ENCODE data around the gene TTC22. TPM values are rescaled to one million over a fixed set of nuclear protein-coding genes. Genes with fewer than 3 reads are reported as not detected.

The TTC22 gene
- total RNA-seq, 4 donors from 2014 or later, result 0.93 to 7.3 (median 1.0) TPM; not detected in 1

DNA sequence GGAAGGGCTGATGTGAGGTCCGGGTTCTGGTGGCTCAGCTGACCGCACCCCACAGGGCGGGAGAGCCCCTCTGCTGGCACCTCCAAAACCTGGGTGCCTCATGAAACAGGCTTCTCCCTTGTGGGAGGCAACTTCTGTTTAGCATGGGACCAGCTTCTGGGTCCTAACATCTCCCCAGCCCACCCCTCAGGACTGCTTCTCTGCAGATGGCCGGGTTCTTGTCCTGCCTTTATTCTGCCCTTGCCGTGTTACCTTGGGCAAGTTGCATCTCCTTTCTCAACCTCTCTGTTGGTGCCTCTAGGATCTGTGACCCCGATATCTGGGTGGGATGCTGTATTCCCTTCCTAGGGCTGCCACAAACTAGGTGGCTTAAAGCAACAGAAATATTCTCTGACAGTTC lies 15.0 kb upstream of the TTC22 start:
- Histone ChIP-seq H3K4me1 (no peaks in the 10 kb centered on the region), H3K27ac (no peak overlapping the region), H3K4me3 (no peak overlapping the region), H3K27me3 (no peaks in the 10 kb centered on the region), H3K9me3 (no peaks in the 10 kb centered on the region), H3K36me3 (no peaks in the 10 kb centered on the region)
- TF ChIP-seq POLR2AphosphoS5 (IDR thresholded peaks at IDR 0.05) (no peak), EP300 (IDR thresholded peaks at IDR 0.05) (no peak), POLR2A (IDR thresholded peaks at IDR 0.05) (no peak)
- TF ChIP-seq, protein P1, sequence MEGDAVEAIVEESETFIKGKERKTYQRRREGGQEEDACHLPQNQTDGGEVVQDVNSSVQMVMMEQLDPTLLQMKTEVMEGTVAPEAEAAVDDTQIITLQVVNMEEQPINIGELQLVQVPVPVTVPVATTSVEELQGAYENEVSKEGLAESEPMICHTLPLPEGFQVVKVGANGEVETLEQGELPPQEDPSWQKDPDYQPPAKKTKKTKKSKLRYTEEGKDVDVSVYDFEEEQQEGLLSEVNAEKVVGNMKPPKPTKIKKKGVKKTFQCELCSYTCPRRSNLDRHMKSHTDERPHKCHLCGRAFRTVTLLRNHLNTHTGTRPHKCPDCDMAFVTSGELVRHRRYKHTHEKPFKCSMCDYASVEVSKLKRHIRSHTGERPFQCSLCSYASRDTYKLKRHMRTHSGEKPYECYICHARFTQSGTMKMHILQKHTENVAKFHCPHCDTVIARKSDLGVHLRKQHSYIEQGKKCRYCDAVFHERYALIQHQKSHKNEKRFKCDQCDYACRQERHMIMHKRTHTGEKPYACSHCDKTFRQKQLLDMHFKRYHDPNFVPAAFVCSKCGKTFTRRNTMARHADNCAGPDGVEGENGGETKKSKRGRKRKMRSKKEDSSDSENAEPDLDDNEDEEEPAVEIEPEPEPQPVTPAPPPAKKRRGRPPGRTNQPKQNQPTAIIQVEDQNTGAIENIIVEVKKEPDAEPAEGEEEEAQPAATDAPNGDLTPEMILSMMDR (IDR thresholded peaks at IDR 0.05), result no peak
- 62 to 85% methylated on average over 2 to 3 of the region's 6 CpGs for WGBS, 2 donors (ENCODE audit: low coverage in 1 of 2)
- no peak for ATAC-seq

DNA sequence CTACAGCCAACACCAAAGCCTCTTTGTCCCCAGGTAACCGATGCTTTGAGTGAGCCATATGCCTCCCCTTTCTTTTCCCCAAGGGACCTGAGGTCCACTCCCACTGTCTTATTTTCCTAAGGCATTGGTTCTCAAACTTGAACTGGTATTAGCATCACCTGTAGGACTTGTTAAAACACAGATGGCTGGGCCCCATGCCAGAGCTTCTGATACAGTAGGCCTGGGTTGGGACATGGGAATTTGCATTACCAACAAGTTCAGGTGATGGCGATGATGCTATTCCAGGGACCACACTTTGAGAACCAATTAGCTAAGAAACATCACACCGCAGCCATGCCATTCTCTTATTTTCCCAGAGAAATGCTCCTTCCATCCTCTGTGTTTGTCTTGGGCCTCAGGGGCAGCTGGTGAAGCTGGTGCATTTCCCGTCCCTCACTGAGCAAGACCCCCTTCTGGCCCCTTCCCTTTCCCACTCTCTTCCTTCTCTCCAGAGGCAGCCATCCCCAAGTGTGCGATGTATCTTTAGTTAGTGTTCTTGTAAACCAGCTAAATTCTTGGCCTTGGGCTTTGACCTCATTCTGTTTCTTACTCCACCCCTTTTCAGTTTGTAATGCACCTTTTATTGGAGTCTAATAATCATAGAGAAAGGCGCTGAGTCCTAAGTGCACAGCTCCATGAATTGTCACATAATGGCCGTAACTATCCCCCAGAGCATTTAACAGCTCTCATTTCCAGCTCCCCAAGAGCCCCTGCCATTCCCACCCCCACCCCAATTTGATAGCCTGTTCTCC lies 14.2 kb upstream of the TTC22 start:
- TF ChIP-seq POLR2A (IDR thresholded peaks at IDR 0.05), result no peak
- TF ChIP-seq, protein P1 (IDR thresholded peaks at IDR 0.05), result no peak
- no peak for TF ChIP-seq EP300 (IDR thresholded peaks at IDR 0.05)
- no peak for TF ChIP-seq POLR2AphosphoS5 (IDR thresholded peaks at IDR 0.05)
- H3K4me1 ChIP-seq, result no peaks in the 10 kb centered on the region
- 87 to 92% methylated on average over 4 to 5 of the region's 7 CpGs for WGBS, 2 donors (ENCODE audit: low coverage in 1 of 2)

DNA sequence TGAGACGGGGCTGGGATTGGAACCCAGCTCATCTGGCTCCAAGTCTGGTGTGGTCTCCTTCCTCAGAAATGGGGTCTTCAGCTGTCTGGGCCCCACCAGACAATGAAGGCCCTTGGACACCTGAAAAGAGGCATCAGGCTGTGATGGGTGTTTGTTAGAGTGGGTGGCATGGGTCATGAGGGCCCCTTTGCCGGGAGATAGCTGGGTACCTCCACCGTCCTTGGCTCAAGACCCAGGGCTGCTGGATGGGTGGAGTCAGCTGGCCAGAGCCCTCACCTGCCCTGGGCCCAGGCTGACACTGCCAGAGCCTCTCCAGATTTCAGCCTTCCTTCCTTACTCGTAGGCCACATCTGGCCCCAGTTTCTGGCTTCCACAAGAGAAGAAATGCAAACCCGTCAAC lies 13.4 kb upstream of the TTC22 start:
- H3K36me3 ChIP-seq, result no peaks in the 10 kb centered on the region
- 20% methylated on average over 1 of the region's 5 CpGs; no CpG with 5 or more reads in 1 of the 2 donors for WGBS, 2 donors (ENCODE audit: low coverage in 1 of 2)
- no peak for ATAC-seq
- TF ChIP-seq, protein P1 (IDR thresholded peaks at IDR 0.05), result no peak
- no peak for TF ChIP-seq EP300 (IDR thresholded peaks at IDR 0.05)
- no peak for TF ChIP-seq POLR2A (IDR thresholded peaks at IDR 0.05)
- TF ChIP-seq POLR2AphosphoS5 (IDR thresholded peaks at IDR 0.05), result no peak
- no peak overlapping the region for H3K27ac ChIP-seq
- no peak overlapping the region for H3K4me3 ChIP-seq
- H3K27me3 ChIP-seq, result no peaks in the 10 kb centered on the region
- H3K9me3 ChIP-seq, result no peaks in the 10 kb centered on the region
- no peaks in the 10 kb centered on the region for H3K4me1 ChIP-seq

More for the DNA sequence above, 14.2 kb upstream of the TTC22 start:
- no peak overlapping the region for H3K27ac ChIP-seq
- no peaks in the 10 kb centered on the region for H3K36me3 ChIP-seq
- H3K27me3 ChIP-seq, result no peaks in the 10 kb centered on the region
- ATAC-seq, result no peak
- H3K9me3 ChIP-seq, result no peaks in the 10 kb centered on the region
- no peak overlapping the region for H3K4me3 ChIP-seq

DNA sequence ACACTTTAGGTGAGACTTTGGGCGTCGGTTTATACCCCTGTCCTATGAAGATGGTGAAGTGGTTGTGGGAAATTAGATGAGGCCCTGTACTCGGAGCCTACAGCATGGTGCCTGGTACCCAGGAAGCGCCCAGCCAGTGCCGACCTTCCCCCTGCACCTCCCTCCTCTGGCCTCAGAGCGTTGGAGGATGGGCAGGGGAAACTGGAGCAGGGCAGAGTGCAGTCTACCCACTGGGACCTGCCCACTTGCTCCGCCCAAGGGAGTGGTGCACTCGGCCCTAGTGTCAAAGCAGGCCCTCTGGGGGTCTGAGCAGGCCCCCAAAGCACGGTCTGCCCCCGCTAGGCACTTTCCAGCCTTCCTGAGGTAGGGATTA lies 13.0 kb upstream of the TTC22 start:
- Histone ChIP-seq H3K4me1 (no peaks in the 10 kb centered on the region), H3K27me3 (no peaks in the 10 kb centered on the region), H3K27ac (no peak overlapping the region), H3K9me3 (no peaks in the 10 kb centered on the region), H3K36me3 (no peaks in the 10 kb centered on the region), H3K4me3 (no peak overlapping the region)
- WGBS, 2 donors (ENCODE audit: low coverage in 1 of 2), result 83% methylated on average over 4 of the region's 10 CpGs; no CpG with 5 or more reads in 1 of the 2 donors
- no peak for ATAC-seq
- TF ChIP-seq EP300 (IDR thresholded peaks at IDR 0.05) (no peak), POLR2AphosphoS5 (IDR thresholded peaks at IDR 0.05) (no peak), POLR2A (IDR thresholded peaks at IDR 0.05) (no peak)
- TF ChIP-seq, protein P1 (IDR thresholded peaks at IDR 0.05), result no peak
